ENCODE measurements around the gene IFITM10. TPM values are rescaled to one million over a fixed set of nuclear protein-coding genes. Genes with fewer than 3 reads are reported as not detected.

IFITM10 gene
- total and polyA plus RNA-seq, 2 donors (not counting 1 experiment from before 2014, with no cell fraction given): 0.15 to 0.50 TPM

GRCh38 chr11:1702506-1702905 is 47.9 kb downstream of the IFITM10 start:
- Histone ChIP-seq H2AFZ (ENCODE audit: low read length) (no peak overlapping the region), H3K27me3 (ENCODE audit: control insufficient read depth, insufficient read depth, low read length) (peaks cover 6% of the 10 kb centered on the region), H4K20me1 (ENCODE audit: control insufficient read depth, extremely low read depth, insufficient read depth, low read length) (no peaks in the 10 kb centered on the region), H3K4me2 (ENCODE audit: extremely low read depth, insufficient read depth, low read length) (no peak overlapping the region), H3K79me2 (ENCODE audit: control insufficient read depth, insufficient read depth, low read length) (no peaks in the 10 kb centered on the region), H3K4me1 (ENCODE audit: control insufficient read depth, extremely low read depth, insufficient read depth, low read length) (no peaks in the 10 kb centered on the region), H3K9ac (ENCODE audit: insufficient read depth, low read length) (no peak overlapping the region), H3K27ac (ENCODE audit: insufficient read depth, low read length) (no peak overlapping the region), H3K4me3 (replicated peaks in 1 of 4; ENCODE audit: control extremely low read depth in 1 of 4, insufficient read depth in 1 of 4, low read depth in 3 of 4, low read length in 4 of 4) (no peak overlapping the region), H3K9me3 (ENCODE audit: control insufficient read depth, insufficient read depth, low read depth, low read length) (no peaks in the 10 kb centered on the region), H3K36me3 (ENCODE audit: control insufficient read depth, insufficient read depth, low read length) (no peaks in the 10 kb centered on the region)
- TF ChIP-seq CTCF (conservative IDR thresholded peaks at IDR 0.05 in 1 of 2, IDR thresholded peaks at IDR 0.05 in 1 of 2; ENCODE audit: low read depth in 1 of 2, low read length in 2 of 2): no peak
- TF ChIP-seq EZH2 (IDR thresholded peaks at IDR 0.05; ENCODE audit: low read length, missing control alignments): no peak
- DNase-seq (ENCODE audit: low read depth in 2 of 2): no peak

GRCh38 chr11:1701091-1701807 is 49.1 kb downstream of the IFITM10 start:
- Histone ChIP-seq H3K9ac (ENCODE audit: insufficient read depth, low read length) (no peak overlapping the region), H4K20me1 (ENCODE audit: control insufficient read depth, extremely low read depth, insufficient read depth, low read length) (no peaks in the 10 kb centered on the region), H3K4me3 (replicated peaks in 1 of 4; ENCODE audit: control extremely low read depth in 1 of 4, insufficient read depth in 1 of 4, low read depth in 3 of 4, low read length in 4 of 4) (no peak overlapping the region), H2AFZ (ENCODE audit: low read length) (no peak overlapping the region), H3K27ac (ENCODE audit: insufficient read depth, low read length) (no peak overlapping the region), H3K4me2 (ENCODE audit: extremely low read depth, insufficient read depth, low read length) (no peak overlapping the region), H3K79me2 (ENCODE audit: control insufficient read depth, insufficient read depth, low read length) (no peaks in the 10 kb centered on the region), H3K9me3 (ENCODE audit: control insufficient read depth, insufficient read depth, low read depth, low read length) (no peaks in the 10 kb centered on the region), H3K36me3 (ENCODE audit: control insufficient read depth, insufficient read depth, low read length) (no peaks in the 10 kb centered on the region), H3K27me3 (ENCODE audit: control insufficient read depth, insufficient read depth, low read length) (peaks cover under 1% of the 10 kb centered on the region), H3K4me1 (ENCODE audit: control insufficient read depth, extremely low read depth, insufficient read depth, low read length) (no peaks in the 10 kb centered on the region)
- peak in 1 of 2 donors; percentile 27 for DNase-seq (ENCODE audit: low read depth in 2 of 2)
- no peak for TF ChIP-seq EZH2 (IDR thresholded peaks at IDR 0.05; ENCODE audit: low read length, missing control alignments)
- TF ChIP-seq CTCF (conservative IDR thresholded peaks at IDR 0.05 in 1 of 2, IDR thresholded peaks at IDR 0.05 in 1 of 2; ENCODE audit: low read depth in 1 of 2, low read length in 2 of 2): no peak

GRCh38 chr11:1699771-1700170 is 50.6 kb downstream of the IFITM10 start:
- H3K4me1 ChIP-seq (ENCODE audit: control insufficient read depth, extremely low read depth, insufficient read depth, low read length): no peaks in the 10 kb centered on the region
- H3K27me3 ChIP-seq (ENCODE audit: control insufficient read depth, insufficient read depth, low read length): peaks cover 7% of the 10 kb centered on the region
- DNase-seq (ENCODE audit: low read depth in 2 of 2): no peak
- H3K9me3 ChIP-seq (ENCODE audit: control insufficient read depth, insufficient read depth, low read depth, low read length): no peaks in the 10 kb centered on the region
- no peak overlapping the region for H3K9ac ChIP-seq (ENCODE audit: insufficient read depth, low read length)
- no peak for TF ChIP-seq CTCF (conservative IDR thresholded peaks at IDR 0.05 in 1 of 2, IDR thresholded peaks at IDR 0.05 in 1 of 2; ENCODE audit: low read depth in 1 of 2, low read length in 2 of 2)
- TF ChIP-seq EZH2 (IDR thresholded peaks at IDR 0.05; ENCODE audit: low read length, missing control alignments): no peak
- H2AFZ ChIP-seq (ENCODE audit: low read length): no peak overlapping the region
- H3K79me2 ChIP-seq (ENCODE audit: control insufficient read depth, insufficient read depth, low read length): no peaks in the 10 kb centered on the region
- no peak overlapping the region for H3K27ac ChIP-seq (ENCODE audit: insufficient read depth, low read length)
- H3K4me2 ChIP-seq (ENCODE audit: extremely low read depth, insufficient read depth, low read length): no peak overlapping the region
- no peak overlapping the region for H3K4me3 ChIP-seq (replicated peaks in 1 of 4; ENCODE audit: control extremely low read depth in 1 of 4, insufficient read depth in 1 of 4, low read depth in 3 of 4, low read length in 4 of 4)
- H3K36me3 ChIP-seq (ENCODE audit: control insufficient read depth, insufficient read depth, low read length): no peaks in the 10 kb centered on the region
- no peaks in the 10 kb centered on the region for H4K20me1 ChIP-seq (ENCODE audit: control insufficient read depth, extremely low read depth, insufficient read depth, low read length)

All from fibroblast of lung (primary cell).